Measurements from ENCODE around the gene PPP1R1C. TPM values are rescaled to one million over a fixed set of nuclear protein-coding genes. Genes with fewer than 3 reads are reported as not detected.
"Not testable (repeated sequence)": the region's sequence is repeated elsewhere in the genome, so short reads cannot be mapped to it uniquely, and the experiment has no call there.

Gene PPP1R1C
- total RNA-seq, 1 experiment from 2014 or later, result 3.4 TPM

DNA sequence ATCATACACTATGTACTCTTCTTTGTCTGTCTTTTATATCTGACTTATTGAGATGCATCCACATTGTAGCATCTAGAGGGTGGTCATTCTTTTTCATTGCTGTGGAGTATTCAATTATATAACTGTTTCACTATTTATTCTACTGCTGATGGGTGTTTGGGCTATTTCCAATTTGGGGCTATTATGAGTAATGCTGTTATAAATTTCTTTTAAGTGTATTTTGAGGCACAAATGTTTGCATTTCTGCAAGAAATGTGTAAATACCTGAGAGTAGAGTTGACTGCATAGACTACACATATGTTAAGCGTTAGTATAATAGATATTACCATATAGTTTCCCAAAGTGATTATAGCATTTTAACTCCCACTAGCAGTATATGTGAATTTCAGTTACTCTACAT is 26.9 kb upstream of the PPP1R1C start (continued):
- TF ChIP-seq SMAD3 (CRISPR knock-in tag; IDR thresholded peaks at IDR 0.05; ENCODE audit: borderline replicate concordance), result no peak
- TF ChIP-seq, protein P1, sequence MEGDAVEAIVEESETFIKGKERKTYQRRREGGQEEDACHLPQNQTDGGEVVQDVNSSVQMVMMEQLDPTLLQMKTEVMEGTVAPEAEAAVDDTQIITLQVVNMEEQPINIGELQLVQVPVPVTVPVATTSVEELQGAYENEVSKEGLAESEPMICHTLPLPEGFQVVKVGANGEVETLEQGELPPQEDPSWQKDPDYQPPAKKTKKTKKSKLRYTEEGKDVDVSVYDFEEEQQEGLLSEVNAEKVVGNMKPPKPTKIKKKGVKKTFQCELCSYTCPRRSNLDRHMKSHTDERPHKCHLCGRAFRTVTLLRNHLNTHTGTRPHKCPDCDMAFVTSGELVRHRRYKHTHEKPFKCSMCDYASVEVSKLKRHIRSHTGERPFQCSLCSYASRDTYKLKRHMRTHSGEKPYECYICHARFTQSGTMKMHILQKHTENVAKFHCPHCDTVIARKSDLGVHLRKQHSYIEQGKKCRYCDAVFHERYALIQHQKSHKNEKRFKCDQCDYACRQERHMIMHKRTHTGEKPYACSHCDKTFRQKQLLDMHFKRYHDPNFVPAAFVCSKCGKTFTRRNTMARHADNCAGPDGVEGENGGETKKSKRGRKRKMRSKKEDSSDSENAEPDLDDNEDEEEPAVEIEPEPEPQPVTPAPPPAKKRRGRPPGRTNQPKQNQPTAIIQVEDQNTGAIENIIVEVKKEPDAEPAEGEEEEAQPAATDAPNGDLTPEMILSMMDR (IDR thresholded peaks at IDR 0.05), result no peak

DNA sequence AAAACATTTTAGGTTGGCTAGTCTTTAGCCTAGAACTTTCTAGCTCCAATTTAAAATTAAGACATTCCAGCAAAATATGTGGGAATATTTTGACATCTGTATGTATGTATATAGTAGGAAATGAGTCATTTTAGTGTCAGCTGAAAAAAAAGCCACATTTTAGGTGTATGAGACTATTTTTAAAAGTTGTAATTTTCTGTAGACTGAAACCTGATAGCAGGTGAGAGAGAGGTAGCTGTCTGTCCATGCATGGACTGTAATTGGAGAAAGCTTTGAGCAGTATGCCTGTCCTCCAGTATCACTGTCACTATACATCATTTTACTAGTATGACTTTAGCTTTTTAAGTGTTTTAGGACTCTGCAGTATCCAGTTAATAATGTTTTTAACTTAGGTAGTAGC is 26.1 kb upstream of the PPP1R1C start:
- H3K36me3 Mint-ChIP-seq, result no peaks in the 10 kb centered on the region
- ChIA-PET CTCF (no interaction called here), POLR2A (no interaction called here)
- H3K27ac Mint-ChIP-seq, result no peak overlapping the region
- no peak overlapping the region for H3K4me3 Mint-ChIP-seq
- TF ChIP-seq, protein P2, sequence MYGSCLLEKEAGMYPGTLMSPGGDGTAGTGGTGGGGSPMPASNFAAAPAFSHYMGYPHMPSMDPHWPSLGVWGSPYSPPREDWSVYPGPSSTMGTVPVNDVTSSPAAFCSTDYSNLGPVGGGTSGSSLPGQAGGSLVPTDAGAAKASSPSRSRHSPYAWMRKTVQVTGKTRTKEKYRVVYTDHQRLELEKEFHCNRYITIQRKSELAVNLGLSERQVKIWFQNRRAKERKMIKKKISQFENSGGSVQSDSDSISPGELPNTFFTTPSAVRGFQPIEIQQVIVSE (CRISPR knock-in tag; IDR thresholded peaks at IDR 0.05; ENCODE audit: borderline replicate concordance), result no peak
- TF ChIP-seq ZNF423 (CRISPR knock-in tag; IDR thresholded peaks at IDR 0.05), result no peak
- TF ChIP-seq, protein P3, sequence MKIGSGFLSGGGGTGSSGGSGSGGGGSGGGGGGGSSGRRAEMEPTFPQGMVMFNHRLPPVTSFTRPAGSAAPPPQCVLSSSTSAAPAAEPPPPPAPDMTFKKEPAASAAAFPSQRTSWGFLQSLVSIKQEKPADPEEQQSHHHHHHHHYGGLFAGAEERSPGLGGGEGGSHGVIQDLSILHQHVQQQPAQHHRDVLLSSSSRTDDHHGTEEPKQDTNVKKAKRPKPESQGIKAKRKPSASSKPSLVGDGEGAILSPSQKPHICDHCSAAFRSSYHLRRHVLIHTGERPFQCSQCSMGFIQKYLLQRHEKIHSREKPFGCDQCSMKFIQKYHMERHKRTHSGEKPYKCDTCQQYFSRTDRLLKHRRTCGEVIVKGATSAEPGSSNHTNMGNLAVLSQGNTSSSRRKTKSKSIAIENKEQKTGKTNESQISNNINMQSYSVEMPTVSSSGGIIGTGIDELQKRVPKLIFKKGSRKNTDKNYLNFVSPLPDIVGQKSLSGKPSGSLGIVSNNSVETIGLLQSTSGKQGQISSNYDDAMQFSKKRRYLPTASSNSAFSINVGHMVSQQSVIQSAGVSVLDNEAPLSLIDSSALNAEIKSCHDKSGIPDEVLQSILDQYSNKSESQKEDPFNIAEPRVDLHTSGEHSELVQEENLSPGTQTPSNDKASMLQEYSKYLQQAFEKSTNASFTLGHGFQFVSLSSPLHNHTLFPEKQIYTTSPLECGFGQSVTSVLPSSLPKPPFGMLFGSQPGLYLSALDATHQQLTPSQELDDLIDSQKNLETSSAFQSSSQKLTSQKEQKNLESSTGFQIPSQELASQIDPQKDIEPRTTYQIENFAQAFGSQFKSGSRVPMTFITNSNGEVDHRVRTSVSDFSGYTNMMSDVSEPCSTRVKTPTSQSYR (CRISPR knock-in tag; IDR thresholded peaks at IDR 0.05), result no peak
- TF ChIP-seq TEAD4 (CRISPR knock-in tag; IDR thresholded peaks at IDR 0.05), result no peak
- no peak for TF ChIP-seq NR3C1 (CRISPR knock-in tag; conservative IDR thresholded peaks at IDR 0.05; ENCODE audit: low read depth)
- TF ChIP-seq, protein P4, sequence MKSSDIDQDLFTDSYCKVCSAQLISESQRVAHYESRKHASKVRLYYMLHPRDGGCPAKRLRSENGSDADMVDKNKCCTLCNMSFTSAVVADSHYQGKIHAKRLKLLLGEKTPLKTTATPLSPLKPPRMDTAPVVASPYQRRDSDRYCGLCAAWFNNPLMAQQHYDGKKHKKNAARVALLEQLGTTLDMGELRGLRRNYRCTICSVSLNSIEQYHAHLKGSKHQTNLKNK (CRISPR knock-in tag; IDR thresholded peaks at IDR 0.05), result no peak
- TF ChIP-seq, protein P5, sequence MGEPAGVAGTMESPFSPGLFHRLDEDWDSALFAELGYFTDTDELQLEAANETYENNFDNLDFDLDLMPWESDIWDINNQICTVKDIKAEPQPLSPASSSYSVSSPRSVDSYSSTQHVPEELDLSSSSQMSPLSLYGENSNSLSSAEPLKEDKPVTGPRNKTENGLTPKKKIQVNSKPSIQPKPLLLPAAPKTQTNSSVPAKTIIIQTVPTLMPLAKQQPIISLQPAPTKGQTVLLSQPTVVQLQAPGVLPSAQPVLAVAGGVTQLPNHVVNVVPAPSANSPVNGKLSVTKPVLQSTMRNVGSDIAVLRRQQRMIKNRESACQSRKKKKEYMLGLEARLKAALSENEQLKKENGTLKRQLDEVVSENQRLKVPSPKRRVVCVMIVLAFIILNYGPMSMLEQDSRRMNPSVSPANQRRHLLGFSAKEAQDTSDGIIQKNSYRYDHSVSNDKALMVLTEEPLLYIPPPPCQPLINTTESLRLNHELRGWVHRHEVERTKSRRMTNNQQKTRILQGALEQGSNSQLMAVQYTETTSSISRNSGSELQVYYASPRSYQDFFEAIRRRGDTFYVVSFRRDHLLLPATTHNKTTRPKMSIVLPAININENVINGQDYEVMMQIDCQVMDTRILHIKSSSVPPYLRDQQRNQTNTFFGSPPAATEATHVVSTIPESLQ (CRISPR knock-in tag; IDR thresholded peaks at IDR 0.05), result no peak
- TF ChIP-seq ZNF121 (CRISPR knock-in tag; IDR thresholded peaks at IDR 0.05), result no peak
- TF ChIP-seq, protein P1 (IDR thresholded peaks at IDR 0.05), result no peak
- TF ChIP-seq, protein P6, sequence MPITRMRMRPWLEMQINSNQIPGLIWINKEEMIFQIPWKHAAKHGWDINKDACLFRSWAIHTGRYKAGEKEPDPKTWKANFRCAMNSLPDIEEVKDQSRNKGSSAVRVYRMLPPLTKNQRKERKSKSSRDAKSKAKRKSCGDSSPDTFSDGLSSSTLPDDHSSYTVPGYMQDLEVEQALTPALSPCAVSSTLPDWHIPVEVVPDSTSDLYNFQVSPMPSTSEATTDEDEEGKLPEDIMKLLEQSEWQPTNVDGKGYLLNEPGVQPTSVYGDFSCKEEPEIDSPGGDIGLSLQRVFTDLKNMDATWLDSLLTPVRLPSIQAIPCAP (CRISPR knock-in tag; IDR thresholded peaks at IDR 0.05), result no peak
- TF ChIP-seq, protein P7, sequence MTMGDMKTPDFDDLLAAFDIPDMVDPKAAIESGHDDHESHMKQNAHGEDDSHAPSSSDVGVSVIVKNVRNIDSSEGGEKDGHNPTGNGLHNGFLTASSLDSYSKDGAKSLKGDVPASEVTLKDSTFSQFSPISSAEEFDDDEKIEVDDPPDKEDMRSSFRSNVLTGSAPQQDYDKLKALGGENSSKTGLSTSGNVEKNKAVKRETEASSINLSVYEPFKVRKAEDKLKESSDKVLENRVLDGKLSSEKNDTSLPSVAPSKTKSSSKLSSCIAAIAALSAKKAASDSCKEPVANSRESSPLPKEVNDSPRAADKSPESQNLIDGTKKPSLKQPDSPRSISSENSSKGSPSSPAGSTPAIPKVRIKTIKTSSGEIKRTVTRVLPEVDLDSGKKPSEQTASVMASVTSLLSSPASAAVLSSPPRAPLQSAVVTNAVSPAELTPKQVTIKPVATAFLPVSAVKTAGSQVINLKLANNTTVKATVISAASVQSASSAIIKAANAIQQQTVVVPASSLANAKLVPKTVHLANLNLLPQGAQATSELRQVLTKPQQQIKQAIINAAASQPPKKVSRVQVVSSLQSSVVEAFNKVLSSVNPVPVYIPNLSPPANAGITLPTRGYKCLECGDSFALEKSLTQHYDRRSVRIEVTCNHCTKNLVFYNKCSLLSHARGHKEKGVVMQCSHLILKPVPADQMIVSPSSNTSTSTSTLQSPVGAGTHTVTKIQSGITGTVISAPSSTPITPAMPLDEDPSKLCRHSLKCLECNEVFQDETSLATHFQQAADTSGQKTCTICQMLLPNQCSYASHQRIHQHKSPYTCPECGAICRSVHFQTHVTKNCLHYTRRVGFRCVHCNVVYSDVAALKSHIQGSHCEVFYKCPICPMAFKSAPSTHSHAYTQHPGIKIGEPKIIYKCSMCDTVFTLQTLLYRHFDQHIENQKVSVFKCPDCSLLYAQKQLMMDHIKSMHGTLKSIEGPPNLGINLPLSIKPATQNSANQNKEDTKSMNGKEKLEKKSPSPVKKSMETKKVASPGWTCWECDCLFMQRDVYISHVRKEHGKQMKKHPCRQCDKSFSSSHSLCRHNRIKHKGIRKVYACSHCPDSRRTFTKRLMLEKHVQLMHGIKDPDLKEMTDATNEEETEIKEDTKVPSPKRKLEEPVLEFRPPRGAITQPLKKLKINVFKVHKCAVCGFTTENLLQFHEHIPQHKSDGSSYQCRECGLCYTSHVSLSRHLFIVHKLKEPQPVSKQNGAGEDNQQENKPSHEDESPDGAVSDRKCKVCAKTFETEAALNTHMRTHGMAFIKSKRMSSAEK (CRISPR knock-in tag; IDR thresholded peaks at IDR 0.05; ENCODE audit: borderline replicate concordance), result no peak
- TF ChIP-seq NFYB (CRISPR knock-in tag; conservative IDR thresholded peaks at IDR 0.05; ENCODE audit: low read depth), result no peak
- DNase-seq (ENCODE audit: low spot score), result no peak
- H3K27me3 Mint-ChIP-seq (ENCODE audit: low read depth), result no peaks in the 10 kb centered on the region
- H3K4me1 Mint-ChIP-seq, result peaks cover 4% of the 10 kb centered on the region; the same call in 1 of the 2 replicates
- peaks cover 10% of the 10 kb centered on the region for H3K9me3 Mint-ChIP-seq
- ATAC-seq, result no peak

DNA sequence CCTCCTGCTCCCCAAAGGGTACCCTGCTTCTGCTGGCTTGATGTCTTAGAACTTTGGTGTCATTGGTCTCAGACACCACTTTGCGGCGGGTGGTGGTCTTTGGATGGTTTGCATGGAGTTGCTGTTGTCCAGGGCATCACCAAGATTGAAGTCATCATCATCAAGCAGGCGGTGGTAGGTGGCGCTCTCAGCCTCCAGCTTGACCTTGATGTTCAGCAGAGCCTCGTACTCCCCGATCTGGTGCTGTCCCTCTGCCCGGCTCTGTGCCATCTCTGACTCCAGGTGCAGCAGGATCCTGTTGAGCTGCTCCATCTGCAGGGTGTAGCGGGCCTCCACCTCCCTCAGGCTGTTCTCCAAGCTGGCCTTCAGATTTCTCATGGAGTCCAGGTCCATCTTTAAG is 24.5 kb upstream of the PPP1R1C start:
- H3K4me3 Mint-ChIP-seq; H3K27me3 Mint-ChIP-seq (ENCODE audit: low read depth); ATAC-seq; H3K27ac Mint-ChIP-seq; H3K4me1 Mint-ChIP-seq; POLR2A ChIA-PET; DNase-seq (ENCODE audit: low spot score); CTCF ChIA-PET; H3K36me3 Mint-ChIP-seq: not testable (repeated sequence)
- H3K9me3 Mint-ChIP-seq, result peaks cover 10% of the 10 kb centered on the region
